Measurements from ENCODE around the gene CHMP5.

DNA sequence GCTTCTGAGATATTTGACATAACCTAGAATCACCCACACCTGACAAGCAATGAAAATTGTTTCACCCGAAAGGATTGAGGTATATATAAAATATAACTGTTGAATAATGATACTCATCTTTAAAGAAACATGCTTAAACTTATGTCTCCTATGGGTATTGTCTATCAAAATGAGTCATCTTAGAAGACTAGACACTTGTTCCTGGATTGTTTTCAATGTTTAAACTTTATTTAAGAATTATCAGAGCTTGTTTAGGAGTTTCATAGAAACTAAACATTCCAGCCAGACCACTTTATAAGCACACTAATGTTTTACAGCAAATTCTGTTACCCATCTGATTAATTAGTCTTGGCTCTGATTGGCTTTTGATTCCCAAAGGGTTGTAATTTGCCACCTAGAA is 45.1 kb downstream of the CHMP5 start:
- TF ChIP-seq EZH2 (IDR thresholded peaks at IDR 0.05; ENCODE audit: low read length, missing control alignments), result no peak
- TF ChIP-seq, protein P1, sequence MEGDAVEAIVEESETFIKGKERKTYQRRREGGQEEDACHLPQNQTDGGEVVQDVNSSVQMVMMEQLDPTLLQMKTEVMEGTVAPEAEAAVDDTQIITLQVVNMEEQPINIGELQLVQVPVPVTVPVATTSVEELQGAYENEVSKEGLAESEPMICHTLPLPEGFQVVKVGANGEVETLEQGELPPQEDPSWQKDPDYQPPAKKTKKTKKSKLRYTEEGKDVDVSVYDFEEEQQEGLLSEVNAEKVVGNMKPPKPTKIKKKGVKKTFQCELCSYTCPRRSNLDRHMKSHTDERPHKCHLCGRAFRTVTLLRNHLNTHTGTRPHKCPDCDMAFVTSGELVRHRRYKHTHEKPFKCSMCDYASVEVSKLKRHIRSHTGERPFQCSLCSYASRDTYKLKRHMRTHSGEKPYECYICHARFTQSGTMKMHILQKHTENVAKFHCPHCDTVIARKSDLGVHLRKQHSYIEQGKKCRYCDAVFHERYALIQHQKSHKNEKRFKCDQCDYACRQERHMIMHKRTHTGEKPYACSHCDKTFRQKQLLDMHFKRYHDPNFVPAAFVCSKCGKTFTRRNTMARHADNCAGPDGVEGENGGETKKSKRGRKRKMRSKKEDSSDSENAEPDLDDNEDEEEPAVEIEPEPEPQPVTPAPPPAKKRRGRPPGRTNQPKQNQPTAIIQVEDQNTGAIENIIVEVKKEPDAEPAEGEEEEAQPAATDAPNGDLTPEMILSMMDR (conservative IDR thresholded peaks at IDR 0.05 in 1 of 2, IDR thresholded peaks at IDR 0.05 in 1 of 2; ENCODE audit: low read depth in 1 of 2, low read length in 2 of 2), result no peak
